ENCODE results near the gene PELI2.

GRCh38 chr14:56268039-56268438, 149.8 kb downstream of the PELI2 start:
- TF ChIP-seq POLR2A (IDR thresholded peaks at IDR 0.05) (no peak), CTCF (IDR thresholded peaks at IDR 0.05) (no peak)

Data from prostate gland (tissue), 2 donors.